AG10803 (cell line): Measurements from ENCODE around the gene SOCS7.

Experiments used
- DNase-seq: peaks from one replicate; pipeline ENCODE4 v3.0.0; 2010; ENCODE audit warnings: low read depth
- H3K4me3 ChIP-seq: 2 replicates; pipeline ENCODE4 v1.5.1; 2011; ENCODE audit warnings: mild to moderate bottlenecking, low read length, control low read depth
- CTCF ChIP-seq: conservative IDR thresholded peaks from 2 replicates; pipeline ENCODE4 v1.5.1; 2011; ENCODE audit warnings: mild to moderate bottlenecking, low read length, control low read depth, inconsistent platforms

The SOCS7 gene

DNA sequence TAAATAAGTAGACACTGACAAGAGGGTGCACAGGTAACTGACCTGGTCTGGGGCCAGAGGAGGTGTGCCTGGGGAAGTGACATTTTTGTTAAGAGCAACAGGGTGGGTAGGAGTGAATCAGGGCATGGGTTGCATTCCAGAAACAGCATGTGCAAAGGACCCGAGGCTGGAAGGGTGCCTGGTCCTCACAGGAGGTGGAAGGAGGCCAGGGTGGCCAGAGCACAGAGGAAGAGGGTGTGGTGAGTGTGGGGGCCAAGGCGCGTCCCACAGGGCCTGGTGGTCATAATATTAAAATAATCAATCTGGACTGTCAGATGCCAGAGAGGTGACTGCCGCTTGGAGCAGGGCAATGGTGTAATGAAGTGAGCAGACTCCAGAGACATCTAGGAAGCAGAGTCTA is 90.9 kb downstream of the SOCS7 start:
- no peak for TF ChIP-seq CTCF
- no peak overlapping the region for H3K4me3 ChIP-seq
- DNase-seq = peak; percentile 70

DNA sequence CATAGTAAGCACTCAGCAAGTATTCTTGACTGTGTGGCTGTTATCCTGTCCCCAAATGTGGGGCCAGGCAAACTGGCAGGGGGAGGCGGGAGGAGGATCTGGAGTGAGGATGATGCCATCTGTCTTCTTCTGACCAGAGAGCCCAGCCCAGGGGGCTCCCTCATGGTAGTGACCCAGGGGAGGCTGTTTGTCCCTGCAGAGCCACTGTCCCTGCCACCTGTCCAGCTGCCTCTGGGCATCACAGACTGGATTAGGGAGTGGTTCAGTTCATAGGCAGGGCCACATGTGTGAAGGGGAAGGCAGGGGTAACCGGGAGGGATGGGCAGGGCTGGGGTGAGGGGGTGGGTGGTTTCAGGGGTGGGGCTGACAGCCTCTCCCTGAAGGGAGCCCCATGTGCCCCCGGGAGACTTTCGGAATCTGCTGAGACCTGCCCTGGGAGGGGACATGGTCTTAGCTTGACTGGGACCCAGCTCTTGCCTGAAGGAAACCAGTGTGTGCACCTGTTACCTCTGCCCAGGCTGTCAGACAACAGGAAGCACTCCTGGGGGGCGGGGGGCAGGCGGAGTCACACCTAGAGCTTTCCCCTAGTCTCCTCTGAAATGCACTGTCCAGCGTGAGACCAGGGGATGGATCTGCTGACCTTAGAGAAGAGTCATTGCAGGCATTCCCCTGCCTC is 91.8 kb downstream of the SOCS7 start:
- DNase-seq = no peak
- TF ChIP-seq CTCF = no peak
- H3K4me3 ChIP-seq = no peak overlapping the region

GRCh38 chr17:38444151-38444550 is 92.5 kb downstream of the SOCS7 start:
- peak overlapping the region; percentile 27 for H3K4me3 ChIP-seq

DNA sequence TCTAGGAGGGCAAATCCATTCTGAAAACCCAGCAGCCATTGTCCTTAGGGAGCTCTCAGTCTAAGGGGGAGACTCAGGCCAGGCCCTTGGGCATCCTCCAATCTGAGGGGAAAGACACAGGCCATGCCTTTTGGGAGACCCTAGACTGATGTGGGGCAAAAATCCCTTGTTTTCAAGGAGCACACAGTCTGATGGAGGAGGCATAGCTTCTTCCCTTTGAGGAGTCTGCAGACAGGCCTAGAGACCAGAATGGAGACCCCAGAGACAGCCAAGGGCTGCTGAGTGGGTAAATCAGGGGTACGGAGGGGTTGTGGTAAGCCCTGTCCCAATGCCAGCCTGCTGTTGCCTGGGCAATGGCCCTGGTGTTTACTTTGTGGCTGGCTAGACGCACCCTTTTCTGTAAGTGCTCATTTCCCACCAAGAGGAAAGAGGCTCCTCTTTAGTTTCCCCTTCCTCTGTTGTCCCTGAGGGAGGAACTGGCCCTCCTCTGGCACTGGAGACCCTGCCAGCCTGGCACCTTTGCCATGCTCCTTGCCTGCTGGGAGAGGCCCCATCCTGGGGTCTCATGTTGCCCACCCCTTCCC is 96.0 kb downstream of the SOCS7 start:
- peak; percentile 21 for DNase-seq
- H3K4me3 ChIP-seq = no peak overlapping the region
- no peak for TF ChIP-seq CTCF

More at GRCh38 chr17:38444151-38444550, 92.5 kb downstream of the SOCS7 start:
- TF ChIP-seq CTCF = peak; percentile 85
- peak; percentile 65 for DNase-seq

DNA sequence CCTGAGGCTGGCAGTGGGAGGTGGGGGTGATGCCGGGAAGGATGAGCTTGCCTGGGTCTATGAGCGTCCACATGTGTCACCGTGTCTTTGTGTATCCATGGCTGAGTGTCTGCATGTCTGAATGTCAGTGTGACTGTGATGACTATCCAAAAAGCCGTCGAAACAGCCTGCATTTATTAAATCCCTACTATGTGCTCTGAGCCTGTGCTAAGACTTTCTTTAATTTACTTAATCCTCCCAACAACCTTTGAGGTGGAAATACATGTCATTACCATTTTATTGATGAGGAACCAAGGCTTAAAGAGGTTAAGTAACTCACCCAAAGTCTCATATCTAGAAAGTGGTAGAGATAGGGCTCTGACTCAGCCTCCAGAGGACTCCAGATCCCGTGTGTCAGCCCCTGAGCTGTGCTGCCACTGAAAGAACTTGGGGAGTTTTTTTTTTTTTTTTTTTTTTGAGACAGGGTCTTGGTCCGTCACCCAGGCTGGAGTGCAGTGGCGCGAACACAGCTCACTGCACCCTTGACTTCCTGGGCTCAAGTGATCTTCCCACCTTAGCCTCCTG is 96.6 kb downstream of the SOCS7 start:
- no peak for TF ChIP-seq CTCF
- no peak for DNase-seq
- H3K4me3 ChIP-seq = no peak overlapping the region

- TF ChIP-seq CTCF = no peak
- H3K4me3 ChIP-seq = no peak overlapping the region
- DNase-seq = no peak
Observed at GRCh38 chr17:38449364-38449763, 97.7 kb downstream of the SOCS7 start.

DNA sequence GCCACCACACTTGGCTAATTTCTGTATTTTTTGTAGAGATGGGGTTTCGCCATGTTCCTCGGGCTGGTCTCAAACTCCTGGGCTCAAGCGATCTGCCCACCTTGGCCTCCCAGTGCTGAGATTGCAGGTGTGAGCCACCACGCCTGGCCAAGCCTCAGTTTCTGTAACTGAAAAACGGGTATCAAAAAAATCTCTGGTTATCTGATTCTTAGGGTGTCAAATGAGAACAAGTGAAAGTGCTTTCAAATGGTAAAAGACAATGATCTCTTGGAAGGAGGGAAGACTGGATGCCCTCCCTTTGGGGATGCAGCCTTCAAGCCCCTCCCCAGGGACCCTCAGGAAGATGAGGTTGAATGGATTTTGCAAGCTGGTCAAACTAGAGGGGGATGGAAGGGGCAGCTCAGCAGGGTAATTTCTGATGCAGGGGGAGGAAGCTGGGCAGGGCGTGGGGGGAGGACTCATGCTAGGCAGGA is 98.9 kb downstream of the SOCS7 start:
- no peak for TF ChIP-seq CTCF
- DNase-seq = no peak
- H3K4me3 ChIP-seq = peak overlapping the region; percentile 70
